Left lobe of liver (tissue), 2 donors: ENCODE measurements around the gene SLC44A5. TPM values are rescaled to one million over a fixed set of nuclear protein-coding genes. Genes with fewer than 3 reads are reported as not detected.
"Not testable (repeated sequence)": the region's sequence is repeated elsewhere in the genome, so short reads cannot be mapped to it uniquely, and the experiment has no call there.

Experiments used
- ATAC-seq: fragments of 200-7000 bp; cut with Tn5 transposase; one replicate; pipeline ENCODE4 v1.9.1; 2020; ENCODE audit warnings: mild to moderate bottlenecking, moderate library complexity
- DNase-seq: peaks from one replicate; pipeline ENCODE4 v3.0.0-alpha.2; 2020; ENCODE audit warnings: low spot score
- total RNA-seq: library from RNA; stranded (reverse); gene quantifications from one replicate; pipeline ENCODE4 v1.2.1, GENCODE V29; 2021
- donor health status: DM: no; HTN: no; CAD: no; lungs with moderate emphysema.
- donor health status: DM: no; HTN: yes; CAD: no.

Gene SLC44A5
- total RNA-seq, 1 donor from 2014 or later, result 0.33 TPM

DNA sequence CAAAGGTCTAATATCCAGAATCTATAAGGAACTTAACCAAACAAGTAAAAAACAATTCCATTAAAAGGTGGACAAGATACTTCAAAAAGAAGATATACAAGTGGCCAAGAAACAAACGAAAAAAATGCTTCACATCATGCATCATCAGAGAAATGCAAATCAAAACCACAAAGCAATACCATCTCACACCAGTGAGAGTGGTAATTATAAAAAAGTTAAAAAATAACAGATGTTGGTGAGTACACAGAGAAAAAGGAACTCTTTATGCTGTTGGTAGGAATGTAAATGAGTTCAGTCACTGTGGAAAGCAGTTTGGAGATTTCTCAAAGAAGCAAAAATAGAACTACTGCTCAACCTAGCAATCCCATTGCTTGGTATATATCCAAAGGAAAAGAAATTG is 218.6 kb downstream of the SLC44A5 start:
- DNase-seq (no peak), ATAC-seq (no peak)

DNA sequence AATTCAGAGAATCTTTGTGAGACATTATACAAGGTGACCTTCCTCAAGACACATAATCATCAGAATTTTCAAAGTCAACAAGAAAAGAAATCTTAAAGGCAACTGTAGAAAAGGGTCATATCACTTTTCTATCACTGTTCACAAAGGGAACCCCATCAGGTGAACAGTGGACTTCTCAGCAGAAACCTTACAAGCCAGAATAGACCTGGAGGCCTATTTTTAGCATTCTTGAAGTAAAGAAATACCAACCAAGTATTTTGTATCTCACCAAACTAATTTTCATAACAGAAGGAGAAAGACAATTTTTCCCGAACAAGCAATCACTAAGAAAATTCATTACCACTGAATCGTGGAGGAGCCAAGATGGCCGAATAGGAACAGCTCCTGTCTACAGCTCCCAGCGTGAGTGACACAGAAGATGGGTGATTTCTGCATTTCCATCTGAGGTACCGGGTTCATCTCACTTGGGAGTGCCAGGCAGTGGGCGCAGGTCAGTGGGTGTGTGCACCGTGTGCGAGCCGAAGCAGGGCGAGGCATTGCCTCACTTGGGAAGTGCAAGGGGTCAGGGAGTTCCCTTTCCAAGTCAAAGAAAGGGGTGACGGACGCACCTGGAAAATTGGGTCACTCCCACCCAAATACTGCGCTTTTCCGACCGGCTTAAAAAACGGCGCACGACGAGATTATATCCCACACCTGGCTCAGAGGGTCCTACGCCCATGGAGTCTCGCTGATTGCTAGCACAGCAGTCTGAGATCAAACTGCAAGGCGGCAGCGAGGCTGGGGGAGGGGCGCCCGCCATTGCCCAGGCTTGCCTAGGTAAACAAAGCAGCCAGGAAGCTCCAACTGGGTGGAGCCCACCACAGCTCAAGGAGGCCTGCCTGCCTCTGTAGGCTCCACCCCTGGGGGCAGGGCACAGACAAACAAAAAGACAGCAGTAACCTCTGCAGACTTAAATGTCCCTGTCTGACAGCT is 235.2 kb downstream of the SLC44A5 start:
- ATAC-seq, result not testable (repeated sequence)

DNA sequence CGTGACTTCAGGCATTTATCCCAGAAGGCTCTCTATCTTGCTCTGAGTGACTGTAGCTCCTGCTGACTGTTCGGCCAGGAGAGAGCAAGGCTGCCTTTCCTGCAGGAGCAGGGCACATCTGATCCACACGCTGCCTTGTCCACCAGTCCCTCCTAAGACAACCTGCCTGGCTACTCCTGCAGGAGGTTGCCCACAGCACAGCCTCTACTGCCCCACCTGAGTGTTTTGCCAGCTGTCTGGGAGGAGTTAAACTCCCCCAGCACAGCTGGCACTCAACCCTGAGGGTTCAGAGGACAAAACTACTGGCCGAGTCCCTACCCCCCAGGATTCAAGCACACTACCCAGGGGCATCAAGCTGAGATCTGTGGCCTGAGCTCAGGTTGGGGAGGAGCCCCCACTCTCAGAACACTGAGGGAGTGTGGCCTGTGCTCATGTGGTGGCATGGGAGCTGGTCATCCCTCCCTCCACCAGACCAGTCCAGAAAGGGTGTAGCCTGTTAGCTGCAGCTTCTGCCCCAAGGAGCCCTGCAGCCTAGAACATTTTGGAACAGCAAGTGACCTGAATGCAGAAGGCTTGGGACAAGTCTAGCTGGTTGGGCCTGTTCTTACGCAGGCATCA is 237.3 kb downstream of the SLC44A5 start:
- DNase-seq (no peak), ATAC-seq (no peak)

More for the DNA sequence above, 235.2 kb downstream of the SLC44A5 start:
- not testable (repeated sequence) for DNase-seq

DNA sequence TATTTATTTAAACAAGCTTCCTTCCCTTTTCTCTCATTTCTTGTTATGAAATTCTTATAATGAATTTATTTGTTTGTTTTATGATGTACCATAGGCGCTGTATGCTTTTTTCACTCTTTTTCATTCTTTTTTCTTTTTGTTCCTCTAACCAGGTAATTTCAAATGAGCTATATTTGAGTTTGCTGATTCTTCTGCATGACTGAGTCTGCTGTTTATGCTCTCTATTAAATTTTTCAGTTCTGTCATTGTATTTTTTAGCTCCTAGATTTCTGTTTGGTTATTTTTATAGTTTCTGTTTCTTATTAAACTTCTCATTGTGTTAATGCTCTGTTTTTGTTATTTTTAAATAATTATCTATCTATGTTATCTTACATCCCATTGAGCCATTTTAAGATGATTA is 244.3 kb downstream of the SLC44A5 start:
- DNase-seq (no peak), ATAC-seq (no peak)

DNA sequence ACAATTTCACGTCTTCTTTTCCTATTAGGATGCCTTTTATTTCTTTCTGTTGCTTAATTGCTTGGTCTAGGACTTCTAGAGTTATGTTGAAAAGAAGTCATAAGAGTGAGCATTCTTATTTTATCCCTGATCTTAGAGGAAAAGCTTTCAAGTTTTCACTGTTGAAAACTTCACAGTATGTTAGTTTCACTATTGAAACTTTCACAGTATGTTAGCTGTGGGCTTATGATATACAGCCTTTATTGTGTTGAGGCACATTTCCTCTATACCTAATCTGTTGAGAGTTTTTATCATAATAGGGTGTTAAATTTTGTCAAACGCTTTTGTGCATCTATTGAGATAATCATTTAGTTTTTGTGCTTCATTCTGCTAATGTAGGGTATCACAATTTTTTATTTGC is 249.7 kb downstream of the SLC44A5 start:
- ATAC-seq (no peak), DNase-seq (no peak)

DNA sequence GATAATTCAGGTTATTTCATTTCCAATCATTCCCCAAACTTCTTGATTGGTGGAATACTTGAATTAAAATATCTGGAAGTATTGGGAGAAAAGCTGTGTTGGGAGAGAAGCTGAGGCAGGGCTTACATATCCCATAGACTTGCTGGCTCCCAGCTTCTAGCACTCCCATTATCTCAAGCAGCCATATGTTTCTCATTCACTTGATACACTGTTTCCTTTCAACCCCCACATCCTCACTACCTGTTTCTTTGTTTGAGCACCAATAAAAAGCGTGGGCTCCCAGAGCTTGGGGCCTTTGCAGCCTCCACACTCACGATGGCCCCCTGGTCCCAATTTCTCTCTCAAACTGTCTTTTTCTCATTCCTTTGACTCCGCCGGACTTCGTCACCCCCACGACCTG is 256.6 kb downstream of the SLC44A5 start:
- ATAC-seq, result not testable (repeated sequence)

DNA sequence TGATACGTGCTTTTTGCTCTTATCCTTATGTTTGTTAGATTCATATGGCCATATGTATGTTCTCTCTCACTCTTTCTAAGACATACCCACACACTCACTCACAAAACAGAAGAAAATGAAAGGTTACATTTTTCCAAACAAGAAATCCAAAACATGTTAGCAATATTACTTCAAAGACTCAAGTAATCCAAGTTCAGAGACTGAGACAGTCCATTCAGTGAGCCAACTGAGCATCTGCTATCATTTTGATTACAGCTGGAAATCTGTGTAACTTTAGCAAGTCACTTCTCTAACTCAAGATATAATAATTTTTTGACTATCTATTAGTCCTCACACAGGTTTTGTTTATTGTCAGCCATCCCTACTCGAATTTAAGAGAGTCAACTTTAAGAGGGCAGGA is 257.9 kb downstream of the SLC44A5 start:
- no peak for ATAC-seq

More for the DNA sequence above, 256.6 kb downstream of the SLC44A5 start:
- not testable (repeated sequence) for DNase-seq

DNA sequence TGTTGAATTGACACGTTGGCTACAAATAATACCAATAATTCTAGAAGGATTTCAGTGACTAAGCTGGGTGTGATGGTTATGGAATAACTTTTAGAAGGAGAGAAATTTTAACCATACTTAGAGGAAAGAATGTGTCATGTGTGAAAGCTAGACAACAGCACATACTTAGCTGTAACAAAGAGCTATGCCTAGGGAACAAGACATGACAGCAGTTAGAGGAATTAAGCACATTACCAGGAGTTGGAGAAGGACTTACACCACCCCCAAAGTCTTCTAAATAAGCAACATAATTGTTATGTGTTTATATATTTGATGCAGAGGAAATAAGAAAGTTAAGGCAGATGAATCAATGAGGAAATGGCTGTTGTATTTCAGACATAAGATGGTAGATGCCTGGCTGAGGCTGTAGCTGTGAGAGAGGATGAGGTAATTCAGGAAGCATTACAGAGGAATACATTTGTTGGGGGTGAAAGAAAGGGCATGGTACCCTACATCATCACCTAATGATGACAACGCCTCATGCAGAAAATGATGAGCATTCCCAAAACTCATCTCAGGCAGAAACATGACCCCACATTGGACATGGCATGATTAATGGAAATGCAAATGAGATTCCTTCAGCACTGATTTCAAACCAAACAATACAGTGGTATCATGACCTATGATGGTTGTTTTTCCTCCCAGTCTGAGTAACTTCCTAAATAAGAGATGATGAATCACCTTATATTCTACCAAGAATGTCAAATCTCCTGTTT is 265.2 kb downstream of the SLC44A5 start:
- DNase-seq (no peak), ATAC-seq (no peak)

More for the DNA sequence above, 257.9 kb downstream of the SLC44A5 start:
- DNase-seq, result no peak

DNA sequence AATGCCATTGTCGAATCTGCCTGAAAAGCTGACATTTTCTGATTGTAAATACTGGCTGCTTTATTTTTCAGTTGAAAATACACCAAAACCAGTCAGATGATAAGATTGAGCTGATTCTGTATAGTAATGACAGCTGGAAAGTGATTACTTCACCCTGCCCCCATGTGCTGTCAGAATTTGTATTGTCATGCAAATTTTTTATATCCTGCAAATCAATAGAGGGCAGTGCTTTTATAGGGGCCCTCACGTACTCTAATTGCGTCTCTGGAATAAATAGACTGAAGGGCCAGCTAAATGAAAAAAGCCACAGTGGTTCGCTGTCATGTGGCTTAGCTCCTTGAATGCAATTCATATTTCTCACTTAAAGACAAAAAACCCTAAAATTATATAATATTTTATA is 268.1 kb downstream of the SLC44A5 start:
- ATAC-seq (no peak), DNase-seq (no peak)

DNA sequence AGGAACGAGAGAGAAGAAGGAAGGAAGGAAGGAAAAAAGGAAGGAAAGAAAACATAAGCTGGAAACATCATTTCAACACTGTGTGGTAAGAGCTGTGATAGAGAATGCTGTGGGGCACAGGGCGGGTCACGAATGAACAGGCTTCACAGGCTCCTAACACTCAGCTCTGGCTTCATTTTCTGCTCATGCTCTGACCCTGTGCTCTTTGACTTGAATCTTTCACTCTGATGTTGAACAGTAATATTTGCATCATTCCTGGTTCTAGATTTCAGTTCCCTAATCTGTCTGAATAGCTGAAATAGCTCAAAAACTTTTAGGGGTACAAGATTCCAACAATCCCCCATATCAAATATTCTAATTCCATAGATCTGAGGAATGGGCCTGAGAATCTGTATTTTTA is 269.4 kb downstream of the SLC44A5 start:
- ATAC-seq (no peak), DNase-seq (no peak)

DNA sequence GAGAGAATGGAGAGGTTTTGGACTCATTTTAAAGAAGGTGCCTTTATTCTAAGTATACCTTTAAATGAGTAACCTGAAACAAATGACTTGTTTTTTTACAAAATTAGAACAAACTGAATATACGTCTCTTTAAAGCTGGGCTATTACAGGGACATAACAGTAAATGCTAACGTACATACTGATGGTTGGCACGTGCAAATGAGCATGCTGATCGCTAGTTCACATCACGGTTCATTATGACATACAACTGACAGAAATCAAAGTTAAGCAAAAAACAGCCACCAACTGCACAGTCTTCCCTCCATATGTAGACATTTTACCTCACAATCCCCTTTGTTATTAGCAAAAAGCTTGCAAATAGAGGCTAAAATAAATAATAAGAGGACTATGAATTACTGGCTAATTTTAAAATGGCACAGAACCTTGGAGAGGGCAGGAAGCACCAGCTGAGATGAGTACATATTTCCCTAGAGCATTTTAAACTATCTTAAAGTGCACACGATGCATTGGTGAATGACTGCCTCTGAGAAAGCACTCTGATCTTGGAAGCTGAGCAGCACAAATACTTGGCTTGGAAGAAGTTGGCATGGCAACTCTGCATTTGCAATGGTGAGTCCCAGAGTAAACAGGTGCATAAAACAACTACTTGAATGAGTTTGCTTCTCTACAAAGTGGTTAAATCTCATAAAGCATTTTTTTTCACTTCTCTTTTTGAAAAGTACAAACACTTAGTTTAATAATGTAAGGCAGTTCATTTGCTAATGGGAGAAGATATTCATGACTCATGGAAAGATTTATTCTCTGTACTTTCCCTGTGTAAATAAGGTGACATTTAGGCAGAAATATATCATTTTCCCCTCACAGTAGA is 272.1 kb downstream of the SLC44A5 start:
- ATAC-seq, result no peak

DNA sequence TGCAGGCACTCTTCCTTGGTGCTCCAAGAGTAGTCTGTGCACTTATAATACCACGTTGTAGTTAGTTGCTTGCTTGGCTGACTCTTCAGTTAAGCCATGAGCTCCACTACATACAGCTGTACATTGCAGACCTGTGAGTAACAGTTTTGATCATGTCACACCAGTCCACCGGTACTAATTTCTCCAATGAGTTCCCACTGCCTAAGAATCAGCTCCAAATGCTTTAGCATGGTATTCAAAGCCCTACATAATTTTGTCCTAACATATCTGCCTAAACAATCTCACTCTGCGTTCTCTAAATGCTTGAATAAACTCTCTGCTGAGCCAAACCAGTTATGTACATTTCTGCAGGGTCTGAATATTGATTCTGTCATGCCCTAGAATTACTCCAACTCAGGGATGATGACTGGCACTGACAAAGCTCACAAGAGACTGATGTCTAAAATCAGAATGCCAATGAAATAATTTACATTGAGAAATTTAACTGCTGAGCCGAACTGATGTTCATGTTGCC is 276.0 kb downstream of the SLC44A5 start:
- ATAC-seq, result no peak
- no peak for DNase-seq

More for the DNA sequence above, 272.1 kb downstream of the SLC44A5 start:
- DNase-seq, result no peak

DNA sequence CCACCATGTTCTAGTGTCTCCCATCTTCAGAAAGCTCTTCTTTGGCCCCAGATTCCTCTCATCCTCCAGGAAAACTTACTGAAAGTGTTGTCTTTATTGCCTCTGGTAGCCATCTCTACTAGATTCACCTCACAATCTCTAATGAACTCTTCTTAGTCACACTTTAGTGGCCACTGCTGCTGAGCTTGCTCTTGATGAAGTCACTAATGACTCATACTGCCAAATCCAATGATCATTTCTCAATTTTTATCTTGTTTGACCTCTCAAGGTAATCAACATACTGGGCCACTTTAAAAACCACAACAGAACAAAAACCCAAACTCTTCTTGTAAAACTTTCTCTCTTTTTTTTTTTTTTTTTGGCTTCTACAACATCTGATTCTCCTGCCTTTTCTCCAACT is 280.3 kb downstream of the SLC44A5 start:
- ATAC-seq (no peak), DNase-seq (no peak)

DNA sequence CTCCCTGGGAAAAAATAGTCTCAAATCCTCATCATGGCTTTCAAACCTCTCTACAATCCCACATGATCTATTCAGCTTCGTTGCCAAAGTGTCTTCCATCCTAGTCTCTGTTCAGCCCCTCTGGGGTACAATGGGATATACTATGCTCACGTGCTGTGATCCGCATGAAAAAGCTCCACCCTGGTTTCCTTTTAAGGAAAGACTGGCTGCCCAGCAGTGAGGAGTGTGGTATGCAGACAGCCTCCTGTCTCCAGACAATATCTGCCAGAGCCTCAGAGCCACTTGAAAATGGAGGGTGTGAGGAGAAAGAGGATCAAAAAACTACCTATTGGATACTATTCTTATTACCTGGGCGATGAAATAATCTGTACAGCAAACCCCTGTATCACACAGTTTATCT is 282.2 kb downstream of the SLC44A5 start:
- DNase-seq, result no peak

DNA sequence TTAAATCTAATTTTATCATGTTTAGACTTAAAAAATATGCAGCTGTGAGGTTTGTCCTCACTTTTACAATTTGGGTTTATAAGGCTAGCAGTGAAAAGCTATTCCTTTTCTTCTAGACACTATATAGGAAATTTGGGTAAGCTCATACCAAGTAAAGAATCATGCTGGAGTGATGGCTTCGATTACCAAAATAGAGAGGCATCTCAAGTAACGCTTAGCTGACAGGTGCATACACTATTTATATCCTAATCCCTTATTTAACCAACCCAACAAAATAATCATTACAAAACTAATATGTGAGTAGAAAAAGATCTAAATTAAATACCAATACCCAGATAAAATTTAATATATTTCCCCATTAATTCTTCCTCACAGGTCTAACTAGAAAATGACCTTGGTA is 283.5 kb downstream of the SLC44A5 start:
- DNase-seq (no peak), ATAC-seq (no peak)

More for the DNA sequence above, 282.2 kb downstream of the SLC44A5 start:
- no peak for ATAC-seq

DNA sequence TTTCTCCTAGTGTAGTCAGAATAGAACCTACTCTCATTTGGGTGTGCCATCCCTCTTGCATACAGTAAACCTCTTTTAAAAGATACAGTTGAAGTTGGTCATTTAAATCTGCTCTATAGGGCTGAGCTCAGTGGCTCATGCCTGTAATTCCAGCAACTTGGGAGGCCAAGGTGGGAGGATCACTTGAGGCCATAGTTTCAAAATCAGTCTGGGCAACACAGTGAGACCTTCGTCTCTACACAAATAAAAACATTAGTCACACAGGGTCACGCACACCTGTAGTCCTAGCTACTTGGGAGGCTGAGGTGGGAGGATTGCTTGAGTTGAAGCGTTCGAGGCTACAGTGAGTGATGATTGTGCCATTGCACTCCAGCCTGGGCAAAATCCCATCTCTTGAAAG is 292.9 kb downstream of the SLC44A5 start:
- DNase-seq, result no peak
- ATAC-seq, result no peak

DNA sequence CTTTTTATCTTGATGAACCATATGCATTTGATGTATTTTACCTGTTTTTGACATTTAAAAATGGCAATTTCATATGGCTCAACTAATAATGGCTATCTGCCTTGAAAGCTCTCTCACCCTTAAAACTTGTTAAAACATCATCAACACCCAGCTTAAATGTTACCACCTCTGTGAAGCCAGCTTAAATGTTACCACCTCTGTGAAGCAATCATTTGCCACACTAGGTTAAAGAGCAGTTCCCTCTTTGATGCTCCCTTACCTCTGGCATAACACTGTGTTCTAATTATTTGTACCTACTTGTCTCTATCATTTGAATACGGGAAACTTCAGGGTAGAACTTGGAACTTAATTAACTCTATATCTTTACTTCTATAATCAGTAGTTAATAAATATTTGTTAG is 294.7 kb downstream of the SLC44A5 start:
- DNase-seq (no peak), ATAC-seq (no peak)

DNA sequence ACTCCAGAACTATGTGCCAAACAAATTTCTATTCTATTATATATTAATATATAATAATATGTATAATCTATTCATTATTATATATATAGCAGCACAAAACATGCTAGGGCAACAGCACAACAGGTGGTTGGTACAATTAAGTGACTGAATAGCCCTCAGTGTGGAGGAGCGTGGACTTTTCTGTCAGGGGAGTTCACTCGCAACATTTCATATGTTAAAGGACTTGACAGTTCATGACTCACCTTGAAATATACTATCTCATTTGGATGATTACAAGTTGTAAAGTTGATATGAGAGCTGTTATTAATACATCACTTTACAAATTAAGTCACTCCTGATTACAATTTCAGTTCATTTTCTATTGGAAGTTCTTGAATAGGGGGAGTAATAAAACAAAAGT is 298.3 kb downstream of the SLC44A5 start:
- ATAC-seq (no peak), DNase-seq (no peak)

DNA sequence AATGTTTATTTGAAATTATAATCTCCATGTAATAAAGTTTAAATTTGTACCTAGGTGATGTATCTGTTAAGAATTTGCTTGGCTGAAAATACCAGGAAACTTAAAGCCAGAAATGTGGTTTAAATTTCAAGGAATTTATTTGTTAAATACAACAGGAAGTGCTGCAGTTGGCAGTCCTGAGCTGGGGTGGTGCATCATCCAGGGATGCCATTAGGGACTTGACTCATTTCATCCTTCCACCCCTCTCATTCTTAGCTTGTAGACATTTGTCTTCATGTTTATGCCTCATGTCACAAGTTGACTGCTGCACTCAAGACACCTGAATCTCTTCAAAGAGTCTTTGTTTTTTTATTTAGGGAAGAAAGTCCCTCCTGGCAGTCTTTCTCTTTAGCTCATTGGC is 300.8 kb downstream of the SLC44A5 start:
- ATAC-seq (no peak), DNase-seq (no peak)

DNA sequence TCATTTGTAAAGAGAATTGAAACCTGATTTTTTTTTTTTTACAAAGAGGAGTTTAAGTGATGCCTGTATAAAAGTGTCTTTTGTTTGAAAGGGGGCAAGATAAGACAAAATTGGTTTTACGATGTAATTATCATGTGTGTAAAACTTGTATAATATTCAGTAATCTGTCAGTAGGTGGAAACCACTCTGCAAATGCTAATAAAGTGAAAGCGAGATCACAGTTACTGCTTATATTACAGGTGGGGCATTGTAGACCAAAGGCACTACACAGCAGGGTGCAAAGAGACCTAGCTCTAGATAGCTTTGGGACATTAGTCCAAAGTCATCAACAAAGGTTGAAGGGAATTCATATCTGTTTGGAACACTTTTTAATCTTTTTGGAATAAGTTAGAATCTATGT is 302.5 kb downstream of the SLC44A5 start:
- no peak for ATAC-seq
- DNase-seq, result no peak
